ENCODE measurements around the gene WDR46. TPM values are rescaled to one million over a fixed set of nuclear protein-coding genes. Genes with fewer than 3 reads are reported as not detected.
A peak's percentile ranks its signal among the peaks of the same experiment; 100 is the strongest.
"Not testable (repeated sequence)": the region's sequence is repeated elsewhere in the genome, so short reads cannot be mapped to it uniquely, and the experiment has no call there.

The WDR46 gene
- total RNA-seq, 1 donor from 2014 or later = 37.0 TPM

GRCh38 chr6:33288141-33288920 lies 708 bp downstream of the WDR46 start:
- intact Hi-C loops (cut with DNase I) = no loop called here
- ATAC-seq = no peak
- Histone ChIP-seq H3K4me1 (peaks cover 19% of the 10 kb centered on the region), H3K36me3 (peaks cover 61% of the 10 kb centered on the region), H3K27ac (peak overlapping the region; percentile 73), H3K27me3 (no peaks in the 10 kb centered on the region), H3K9me3 (no peaks in the 10 kb centered on the region), H3K4me3 (peak overlapping the region; percentile 89)
- no peak for TF ChIP-seq CTCF (IDR thresholded peaks at IDR 0.05)
- DNase-seq = no peak

GRCh38 chr6:33286946-33287914 lies 1.8 kb downstream of the WDR46 start:
- peaks cover 19% of the 10 kb centered on the region for H3K4me1 ChIP-seq
- ATAC-seq (no peak), DNase-seq (no peak)
- no peaks in the 10 kb centered on the region for H3K27me3 ChIP-seq
- no peak overlapping the region for H3K4me3 ChIP-seq
- H3K27ac ChIP-seq = no peak overlapping the region
- peaks cover 54% of the 10 kb centered on the region for H3K36me3 ChIP-seq
- TF ChIP-seq CTCF (IDR thresholded peaks at IDR 0.05) = no peak
- intact Hi-C loops (cut with DNase I) = no loop called here
- no peaks in the 10 kb centered on the region for H3K9me3 ChIP-seq

- H3K9me3 ChIP-seq; H3K4me3 ChIP-seq; H3K27ac ChIP-seq; H3K27me3 ChIP-seq; intact Hi-C loops (cut with DNase I); ATAC-seq; DNase-seq: not testable (repeated sequence)
- peaks cover 16% of the 10 kb centered on the region for H3K4me1 ChIP-seq
- H3K36me3 ChIP-seq = peaks cover 45% of the 10 kb centered on the region
Observed at GRCh38 chr6:33285214-33285613, 3.8 kb downstream of the WDR46 start.

- no peaks in the 10 kb centered on the region for H3K27me3 ChIP-seq
- no peak for TF ChIP-seq CTCF (IDR thresholded peaks at IDR 0.05)
- no peaks in the 10 kb centered on the region for H3K9me3 ChIP-seq
- intact Hi-C loops (cut with DNase I) = no loop called here
- H3K4me3 ChIP-seq = no peak overlapping the region
- no peak overlapping the region for H3K27ac ChIP-seq
- peaks cover 22% of the 10 kb centered on the region for H3K4me1 ChIP-seq
- DNase-seq (no peak), ATAC-seq (no peak)
- H3K36me3 ChIP-seq = peaks cover 44% of the 10 kb centered on the region
Observed at GRCh38 chr6:33280539-33280938, 8.5 kb downstream of the WDR46 start.

- Histone ChIP-seq H3K4me1 (peaks cover 26% of the 10 kb centered on the region), H3K27me3 (no peaks in the 10 kb centered on the region), H3K27ac (no peak overlapping the region), H3K36me3 (peaks cover 44% of the 10 kb centered on the region), H3K9me3 (no peaks in the 10 kb centered on the region), H3K4me3 (no peak overlapping the region)
- no peak for DNase-seq
- peak; percentile 35 for TF ChIP-seq CTCF (IDR thresholded peaks at IDR 0.05)
- no peak for ATAC-seq
- intact Hi-C loops (cut with DNase I) = no loop called here
Observed at GRCh38 chr6:33279971-33280511, 9.0 kb downstream of the WDR46 start.

Measured in upper lobe of right lung (tissue), 1 donor.